Measurements from ENCODE around the gene COL4A3. TPM values are rescaled to one million over a fixed set of nuclear protein-coding genes. Genes with fewer than 3 reads are reported as not detected.
"Not testable (repeated sequence)": the region's sequence is repeated elsewhere in the genome, so short reads cannot be mapped to it uniquely, and the experiment has no call there.

The COL4A3 gene
- polyA plus RNA-seq, 1 donor from 2014 or later = 0.10 TPM

DNA sequence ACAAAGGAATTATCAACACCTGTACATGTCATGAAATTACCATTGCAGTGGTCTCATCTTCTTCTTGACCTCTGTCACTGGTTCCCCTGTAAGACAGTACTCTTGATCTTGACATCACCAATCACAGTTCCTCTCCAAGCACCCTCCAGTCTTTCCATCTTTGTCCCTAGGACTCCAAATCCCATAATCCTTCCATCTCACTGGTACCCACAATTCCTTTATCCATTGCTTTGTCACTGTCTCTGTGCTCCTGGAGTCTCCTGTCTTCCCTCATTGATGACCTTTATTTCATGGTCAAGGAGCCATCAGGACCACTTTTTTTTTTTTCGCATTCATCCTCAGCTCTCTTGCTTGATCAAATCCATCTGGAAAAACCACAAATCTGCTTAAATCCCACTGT, 56.7 kb downstream of the COL4A3 start:
- Histone ChIP-seq H4K20me1 (ENCODE audit: insufficient read depth) (no peaks in the 10 kb centered on the region), H2AFZ (ENCODE audit: low read depth, low read length) (no peak overlapping the region), H3K9me2 (ENCODE audit: insufficient read depth, low read length) (no peaks in the 10 kb centered on the region), H3K36me3 (ENCODE audit: insufficient read depth, low read length) (no peaks in the 10 kb centered on the region), H3K27ac (ENCODE audit: low read length) (no peak overlapping the region), H3K79me2 (replicated peaks; ENCODE audit: insufficient read depth, low read length) (no peaks in the 10 kb centered on the region), H3K9ac (ENCODE audit: low read length) (no peak overlapping the region), H3K27me3 (ENCODE audit: insufficient read depth, low read depth, low read length) (no peaks in the 10 kb centered on the region), H3K4me3 (ENCODE audit: low read length) (no peak overlapping the region), H3K4me2 (ENCODE audit: low read length) (no peak overlapping the region), H3F3A (ENCODE audit: insufficient read depth, low read length, poor library complexity, severe bottlenecking) (no peaks in the 10 kb centered on the region), H3K9me3 (ENCODE audit: low read length) (no peaks in the 10 kb centered on the region)
- no peak for TF ChIP-seq SMC3 (conservative IDR thresholded peaks at IDR 0.05; ENCODE audit: poor library complexity)
- TF ChIP-seq, protein P1, sequence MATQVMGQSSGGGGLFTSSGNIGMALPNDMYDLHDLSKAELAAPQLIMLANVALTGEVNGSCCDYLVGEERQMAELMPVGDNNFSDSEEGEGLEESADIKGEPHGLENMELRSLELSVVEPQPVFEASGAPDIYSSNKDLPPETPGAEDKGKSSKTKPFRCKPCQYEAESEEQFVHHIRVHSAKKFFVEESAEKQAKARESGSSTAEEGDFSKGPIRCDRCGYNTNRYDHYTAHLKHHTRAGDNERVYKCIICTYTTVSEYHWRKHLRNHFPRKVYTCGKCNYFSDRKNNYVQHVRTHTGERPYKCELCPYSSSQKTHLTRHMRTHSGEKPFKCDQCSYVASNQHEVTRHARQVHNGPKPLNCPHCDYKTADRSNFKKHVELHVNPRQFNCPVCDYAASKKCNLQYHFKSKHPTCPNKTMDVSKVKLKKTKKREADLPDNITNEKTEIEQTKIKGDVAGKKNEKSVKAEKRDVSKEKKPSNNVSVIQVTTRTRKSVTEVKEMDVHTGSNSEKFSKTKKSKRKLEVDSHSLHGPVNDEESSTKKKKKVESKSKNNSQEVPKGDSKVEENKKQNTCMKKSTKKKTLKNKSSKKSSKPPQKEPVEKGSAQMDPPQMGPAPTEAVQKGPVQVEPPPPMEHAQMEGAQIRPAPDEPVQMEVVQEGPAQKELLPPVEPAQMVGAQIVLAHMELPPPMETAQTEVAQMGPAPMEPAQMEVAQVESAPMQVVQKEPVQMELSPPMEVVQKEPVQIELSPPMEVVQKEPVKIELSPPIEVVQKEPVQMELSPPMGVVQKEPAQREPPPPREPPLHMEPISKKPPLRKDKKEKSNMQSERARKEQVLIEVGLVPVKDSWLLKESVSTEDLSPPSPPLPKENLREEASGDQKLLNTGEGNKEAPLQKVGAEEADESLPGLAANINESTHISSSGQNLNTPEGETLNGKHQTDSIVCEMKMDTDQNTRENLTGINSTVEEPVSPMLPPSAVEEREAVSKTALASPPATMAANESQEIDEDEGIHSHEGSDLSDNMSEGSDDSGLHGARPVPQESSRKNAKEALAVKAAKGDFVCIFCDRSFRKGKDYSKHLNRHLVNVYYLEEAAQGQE (IDR thresholded peaks at IDR 0.05; ENCODE audit: borderline replicate concordance) = no peak
- no peak for TF ChIP-seq EZH2 (IDR thresholded peaks at IDR 0.05; ENCODE audit: borderline replicate concordance, insufficient read depth, low read length, poor library complexity, severe bottlenecking)
- TF ChIP-seq, protein P2, sequence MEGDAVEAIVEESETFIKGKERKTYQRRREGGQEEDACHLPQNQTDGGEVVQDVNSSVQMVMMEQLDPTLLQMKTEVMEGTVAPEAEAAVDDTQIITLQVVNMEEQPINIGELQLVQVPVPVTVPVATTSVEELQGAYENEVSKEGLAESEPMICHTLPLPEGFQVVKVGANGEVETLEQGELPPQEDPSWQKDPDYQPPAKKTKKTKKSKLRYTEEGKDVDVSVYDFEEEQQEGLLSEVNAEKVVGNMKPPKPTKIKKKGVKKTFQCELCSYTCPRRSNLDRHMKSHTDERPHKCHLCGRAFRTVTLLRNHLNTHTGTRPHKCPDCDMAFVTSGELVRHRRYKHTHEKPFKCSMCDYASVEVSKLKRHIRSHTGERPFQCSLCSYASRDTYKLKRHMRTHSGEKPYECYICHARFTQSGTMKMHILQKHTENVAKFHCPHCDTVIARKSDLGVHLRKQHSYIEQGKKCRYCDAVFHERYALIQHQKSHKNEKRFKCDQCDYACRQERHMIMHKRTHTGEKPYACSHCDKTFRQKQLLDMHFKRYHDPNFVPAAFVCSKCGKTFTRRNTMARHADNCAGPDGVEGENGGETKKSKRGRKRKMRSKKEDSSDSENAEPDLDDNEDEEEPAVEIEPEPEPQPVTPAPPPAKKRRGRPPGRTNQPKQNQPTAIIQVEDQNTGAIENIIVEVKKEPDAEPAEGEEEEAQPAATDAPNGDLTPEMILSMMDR (IDR thresholded peaks at IDR 0.05; ENCODE audit: poor library complexity, severe bottlenecking) = no peak
- no peak for TF ChIP-seq RAD21 (conservative IDR thresholded peaks at IDR 0.05)
- no peak for TF ChIP-seq EP300 (conservative IDR thresholded peaks at IDR 0.05; ENCODE audit: poor library complexity, severe bottlenecking)

DNA sequence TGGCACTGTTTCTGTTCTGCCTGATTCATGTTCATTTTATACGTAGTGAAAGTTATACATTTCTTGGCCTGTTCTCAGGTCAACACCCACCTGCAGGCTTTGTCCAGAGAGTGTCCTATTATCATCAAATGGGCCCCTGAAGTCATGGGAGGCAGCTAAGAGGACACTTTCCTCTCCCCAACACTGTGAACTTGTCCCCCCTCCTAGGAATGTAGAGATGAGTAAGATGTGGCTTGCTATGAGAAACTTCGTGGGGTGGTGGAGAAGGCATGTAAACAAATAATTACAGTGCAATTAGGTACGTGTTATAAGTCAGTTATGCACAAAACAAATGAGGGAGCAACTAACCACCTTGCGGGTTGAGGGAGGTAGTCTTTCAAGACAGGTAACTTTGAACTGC, 57.9 kb downstream of the COL4A3 start:
- no peaks in the 10 kb centered on the region for H3K36me3 ChIP-seq (ENCODE audit: insufficient read depth, low read length)
- no peaks in the 10 kb centered on the region for H3K79me2 ChIP-seq (replicated peaks; ENCODE audit: insufficient read depth, low read length)
- H4K20me1 ChIP-seq (ENCODE audit: insufficient read depth) = no peaks in the 10 kb centered on the region
- no peak overlapping the region for H2AFZ ChIP-seq (ENCODE audit: low read depth, low read length)
- H3K27me3 ChIP-seq (ENCODE audit: insufficient read depth, low read depth, low read length) = no peaks in the 10 kb centered on the region
- TF ChIP-seq POLR2AphosphoS5 (IDR thresholded peaks at IDR 0.05) (no peak), MXI1 (conservative IDR thresholded peaks at IDR 0.05; ENCODE audit: poor library complexity, severe bottlenecking) (no peak), RAD21 (conservative IDR thresholded peaks at IDR 0.05) (no peak), TAF1 (IDR thresholded peaks at IDR 0.05; ENCODE audit: low read depth) (no peak), EZH2 (IDR thresholded peaks at IDR 0.05; ENCODE audit: borderline replicate concordance, insufficient read depth, low read length, poor library complexity, severe bottlenecking) (no peak), EP300 (conservative IDR thresholded peaks at IDR 0.05; ENCODE audit: poor library complexity, severe bottlenecking) (no peak), SMC3 (conservative IDR thresholded peaks at IDR 0.05; ENCODE audit: poor library complexity) (no peak)
- TF ChIP-seq, protein P1 (IDR thresholded peaks at IDR 0.05; ENCODE audit: borderline replicate concordance) = no peak
- TF ChIP-seq, protein P2 (IDR thresholded peaks at IDR 0.05; ENCODE audit: poor library complexity, severe bottlenecking) = no peak
- H3K9me2 ChIP-seq (ENCODE audit: insufficient read depth, low read length) = no peaks in the 10 kb centered on the region
- no peaks in the 10 kb centered on the region for H3F3A ChIP-seq (ENCODE audit: insufficient read depth, low read length, poor library complexity, severe bottlenecking)
- no peak overlapping the region for H3K9ac ChIP-seq (ENCODE audit: low read length)
- no peak overlapping the region for H3K4me3 ChIP-seq (ENCODE audit: low read length)
- no peak overlapping the region for H3K4me2 ChIP-seq (ENCODE audit: low read length)
- no peak overlapping the region for H3K27ac ChIP-seq (ENCODE audit: low read length)
- H3K9me3 ChIP-seq (ENCODE audit: low read length) = no peaks in the 10 kb centered on the region

DNA sequence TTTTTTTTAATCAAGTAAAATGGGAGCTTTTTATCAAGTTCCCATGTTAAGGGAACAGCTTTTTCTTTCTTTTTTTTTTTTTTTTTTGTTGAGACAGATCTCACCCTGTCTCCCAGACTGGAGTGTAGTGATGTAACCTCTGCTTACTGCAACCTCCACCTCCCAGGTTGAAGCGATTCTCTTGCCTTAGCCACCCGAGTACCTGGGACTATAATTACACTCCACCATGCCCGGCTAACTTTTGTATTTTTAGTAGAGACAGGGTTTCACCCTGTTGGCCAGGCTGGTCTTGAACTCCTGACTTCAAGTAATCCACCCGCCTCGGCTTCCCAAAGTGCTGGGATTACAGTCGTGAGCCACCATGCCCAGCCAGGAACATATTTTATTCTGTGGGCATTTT, 61.2 kb downstream of the COL4A3 start:
- not testable (repeated sequence) for H3K9me3 ChIP-seq (ENCODE audit: low read length); H2AFZ ChIP-seq (ENCODE audit: low read depth, low read length); H3K4me2 ChIP-seq (ENCODE audit: low read length); H3K79me2 ChIP-seq (replicated peaks; ENCODE audit: insufficient read depth, low read length); H3K27ac ChIP-seq (ENCODE audit: low read length); H3K9me2 ChIP-seq (ENCODE audit: insufficient read depth, low read length); H3K9ac ChIP-seq (ENCODE audit: low read length); H3K27me3 ChIP-seq (ENCODE audit: insufficient read depth, low read depth, low read length); H3K36me3 ChIP-seq (ENCODE audit: insufficient read depth, low read length); H4K20me1 ChIP-seq (ENCODE audit: insufficient read depth); H3F3A ChIP-seq (ENCODE audit: insufficient read depth, low read length, poor library complexity, severe bottlenecking); H3K4me3 ChIP-seq (ENCODE audit: low read length)

Measured in neural cell (in vitro differentiated cells).